Osteocyte (in vitro differentiated cells): Measurements from ENCODE around the gene GDA. TPM values are rescaled to one million over a fixed set of nuclear protein-coding genes. Genes with fewer than 3 reads are reported as not detected.
A peak's percentile ranks its signal among the peaks of the same experiment; 100 is the strongest.
"Not testable (repeated sequence)": the region's sequence is repeated elsewhere in the genome, so short reads cannot be mapped to it uniquely, and the experiment has no call there.

Experiments
- DNase-seq: peaks from one replicate; pipeline ENCODE4 v3.0.0; 2021; ENCODE audit warnings: mixed read lengths; ENCODE audit not compliant: unreplicated experiment; ENCODE audit errors: extremely low spot score
- H3K27ac Mint-ChIP-seq: one replicate; pipeline ENCODE4 v1.8.0; 2021; ENCODE audit warnings: mild to moderate bottlenecking, mixed read lengths; ENCODE audit not compliant: unreplicated experiment
- H3K27me3 Mint-ChIP-seq: one replicate; pipeline ENCODE4 v1.8.0; 2021; ENCODE audit warnings: mixed read lengths; ENCODE audit not compliant: unreplicated experiment
- H3K36me3 Mint-ChIP-seq: one replicate; pipeline ENCODE4 v1.8.0; 2021; ENCODE audit warnings: mixed read lengths; ENCODE audit not compliant: unreplicated experiment
- H3K4me1 Mint-ChIP-seq: one replicate; pipeline ENCODE4 v1.8.0; 2021; ENCODE audit warnings: mixed read lengths; ENCODE audit not compliant: unreplicated experiment
- H3K4me3 Mint-ChIP-seq: one replicate; pipeline ENCODE4 v1.8.0; 2021; ENCODE audit warnings: mild to moderate bottlenecking, moderate library complexity, mixed read lengths; ENCODE audit not compliant: unreplicated experiment
- H3K9me3 Mint-ChIP-seq: one replicate; pipeline ENCODE4 v1.8.0; 2021; ENCODE audit warnings: mixed read lengths; ENCODE audit not compliant: unreplicated experiment
- total RNA-seq: library from RNA; stranded (reverse); gene quantifications from 2 replicates; pipeline ENCODE4 v1.2.1, GENCODE V29; 2021
- TF ChIP-seq, protein P1 (sequence below): fragments of 200-600 bp; sonication (generic); IDR thresholded peaks from 2 replicates; pipeline ENCODE4 v1.5.0; 2021; ENCODE audit warnings: antibody characterized with exemption, mild to moderate bottlenecking, moderate library complexity

Gene GDA
- total RNA-seq, 1 donor from 2014 or later, result not detected

DNA sequence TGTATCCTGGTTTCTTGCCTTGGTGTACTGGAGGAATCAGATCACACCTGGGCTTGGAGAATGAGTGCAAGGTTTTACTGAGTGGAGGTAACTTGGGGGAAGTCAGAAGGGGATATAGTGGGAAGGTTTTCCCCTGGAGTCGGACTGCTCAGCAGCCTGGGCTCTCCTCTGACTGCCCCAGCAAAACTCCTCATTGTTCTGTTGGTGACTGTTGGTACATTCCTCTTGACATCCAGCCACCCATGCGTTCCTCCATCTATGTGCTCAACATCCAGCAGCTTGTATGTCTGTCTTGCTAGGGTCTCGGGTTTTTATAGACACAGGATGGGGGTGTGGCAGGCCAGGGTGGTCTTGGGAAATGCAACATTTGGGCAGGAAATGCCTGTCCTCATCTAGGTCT, 119.7 kb downstream of the GDA start:
- H3K36me3 Mint-ChIP-seq, result no peaks in the 10 kb centered on the region
- no peak overlapping the region for H3K4me3 Mint-ChIP-seq
- TF ChIP-seq, protein P1, sequence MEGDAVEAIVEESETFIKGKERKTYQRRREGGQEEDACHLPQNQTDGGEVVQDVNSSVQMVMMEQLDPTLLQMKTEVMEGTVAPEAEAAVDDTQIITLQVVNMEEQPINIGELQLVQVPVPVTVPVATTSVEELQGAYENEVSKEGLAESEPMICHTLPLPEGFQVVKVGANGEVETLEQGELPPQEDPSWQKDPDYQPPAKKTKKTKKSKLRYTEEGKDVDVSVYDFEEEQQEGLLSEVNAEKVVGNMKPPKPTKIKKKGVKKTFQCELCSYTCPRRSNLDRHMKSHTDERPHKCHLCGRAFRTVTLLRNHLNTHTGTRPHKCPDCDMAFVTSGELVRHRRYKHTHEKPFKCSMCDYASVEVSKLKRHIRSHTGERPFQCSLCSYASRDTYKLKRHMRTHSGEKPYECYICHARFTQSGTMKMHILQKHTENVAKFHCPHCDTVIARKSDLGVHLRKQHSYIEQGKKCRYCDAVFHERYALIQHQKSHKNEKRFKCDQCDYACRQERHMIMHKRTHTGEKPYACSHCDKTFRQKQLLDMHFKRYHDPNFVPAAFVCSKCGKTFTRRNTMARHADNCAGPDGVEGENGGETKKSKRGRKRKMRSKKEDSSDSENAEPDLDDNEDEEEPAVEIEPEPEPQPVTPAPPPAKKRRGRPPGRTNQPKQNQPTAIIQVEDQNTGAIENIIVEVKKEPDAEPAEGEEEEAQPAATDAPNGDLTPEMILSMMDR, result no peak
- no peak for DNase-seq
- no peak overlapping the region for H3K27ac Mint-ChIP-seq
- H3K9me3 Mint-ChIP-seq, result no peaks in the 10 kb centered on the region
- no peaks in the 10 kb centered on the region for H3K4me1 Mint-ChIP-seq
- peaks cover 24% of the 10 kb centered on the region for H3K27me3 Mint-ChIP-seq

DNA sequence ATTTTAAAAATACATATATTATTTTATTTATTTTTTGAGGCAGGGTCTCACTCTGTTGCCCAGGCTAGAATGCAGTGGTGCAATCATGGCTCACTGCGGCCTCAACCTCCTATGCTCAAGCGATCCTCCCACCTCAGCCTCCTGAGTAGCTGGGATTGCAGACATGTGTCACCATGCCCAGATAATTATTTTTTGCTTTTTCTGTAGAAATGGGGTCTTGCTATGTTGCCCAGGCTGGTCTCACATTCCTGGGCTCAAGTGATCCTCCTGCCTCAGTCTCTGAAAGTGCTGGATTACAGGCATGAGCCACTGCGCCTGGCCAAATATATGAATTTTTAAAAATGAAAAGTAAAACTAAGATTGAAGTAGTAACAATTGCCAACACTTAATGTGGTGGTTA, 121.1 kb downstream of the GDA start:
- not testable (repeated sequence) for DNase-seq, H3K9me3 Mint-ChIP-seq, H3K4me3 Mint-ChIP-seq, H3K4me1 Mint-ChIP-seq, H3K27ac Mint-ChIP-seq, H3K36me3 Mint-ChIP-seq
- peaks cover 35% of the 10 kb centered on the region for H3K27me3 Mint-ChIP-seq

DNA sequence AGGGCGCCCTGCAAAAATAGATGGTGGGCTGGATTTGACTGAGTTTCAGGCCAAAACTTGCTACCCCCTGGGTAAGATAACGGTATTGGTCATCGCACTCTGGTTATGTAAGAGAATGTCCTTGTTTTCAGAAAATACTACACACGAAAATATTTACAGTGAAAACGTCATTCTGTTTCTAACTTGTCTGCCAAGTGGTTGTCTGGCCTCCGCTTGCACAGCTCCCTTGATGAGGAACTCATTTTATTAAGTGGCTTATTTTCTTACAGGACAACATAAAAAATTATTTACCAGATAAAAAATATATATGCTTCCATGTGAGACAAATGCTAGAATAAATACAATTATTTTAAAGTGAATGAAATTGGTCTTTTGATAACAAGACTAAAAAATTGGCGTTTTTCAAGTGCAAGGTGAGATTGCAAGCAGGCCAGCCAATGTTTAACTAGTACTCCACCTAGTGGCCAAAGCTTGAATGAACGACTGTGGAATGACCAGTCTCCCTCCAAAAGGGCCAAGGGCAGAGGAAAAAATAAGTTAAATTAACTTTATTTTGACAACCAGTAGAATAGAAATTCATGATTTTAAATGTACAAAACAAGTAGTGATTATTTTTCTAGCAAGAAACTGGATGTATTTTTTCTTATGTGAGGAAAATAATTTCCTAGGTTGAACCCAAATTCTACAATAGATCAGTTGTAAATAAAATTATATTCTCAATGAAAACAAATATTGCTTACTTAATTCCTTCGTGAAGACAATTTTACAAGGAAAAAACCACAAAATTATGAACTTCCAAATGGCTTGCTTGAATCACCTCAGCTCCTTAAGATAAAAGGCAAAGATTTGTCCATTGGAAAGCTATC, 122.6 kb downstream of the GDA start:
- Mint-ChIP-seq H3K27me3 (peaks cover 45% of the 10 kb centered on the region), H3K4me1 (no peaks in the 10 kb centered on the region), H3K36me3 (no peaks in the 10 kb centered on the region), H3K9me3 (no peaks in the 10 kb centered on the region), H3K4me3 (no peak overlapping the region), H3K27ac (no peak overlapping the region)
- TF ChIP-seq, protein P1, result peak; percentile 90
- DNase-seq, result no peak

GRCh38 chr9:72274441-72274840, 125.2 kb downstream of the GDA start:
- Mint-ChIP-seq H3K36me3 (no peaks in the 10 kb centered on the region), H3K9me3 (no peaks in the 10 kb centered on the region), H3K4me3 (no peak overlapping the region), H3K4me1 (no peaks in the 10 kb centered on the region), H3K27me3 (peaks cover 49% of the 10 kb centered on the region), H3K27ac (no peak overlapping the region)
- DNase-seq, result no peak
- TF ChIP-seq, protein P1, result no peak

- H3K27me3 Mint-ChIP-seq, result peaks cover 50% of the 10 kb centered on the region
- no peak overlapping the region for H3K27ac Mint-ChIP-seq
- no peaks in the 10 kb centered on the region for H3K9me3 Mint-ChIP-seq
- TF ChIP-seq, protein P1, result no peak
- no peaks in the 10 kb centered on the region for H3K36me3 Mint-ChIP-seq
- no peak overlapping the region for H3K4me3 Mint-ChIP-seq
- no peaks in the 10 kb centered on the region for H3K4me1 Mint-ChIP-seq
- DNase-seq, result no peak
Measured at GRCh38 chr9:72274916-72275315, 125.7 kb downstream of the GDA start.
